Ishikawa (cell line): Measurements from ENCODE around the gene TENT5C.

Source experiments
- CEBPB ChIP-seq: IDR thresholded peaks from 2 replicates; pipeline ENCODE4 v1.6.1; 2012
- CREB1 ChIP-seq: IDR thresholded peaks from 2 replicates; pipeline ENCODE4 v1.6.1; 2012; ENCODE audit warnings: low read depth
- EP300 ChIP-seq: IDR thresholded peaks from 2 replicates; pipeline ENCODE4 v1.6.1; 2012; ENCODE audit warnings: borderline replicate concordance
- FOXM1 ChIP-seq: IDR thresholded peaks from 2 replicates; pipeline ENCODE4 v1.6.1; 2012; ENCODE audit warnings: low read depth, borderline replicate concordance
- MAX ChIP-seq: IDR thresholded peaks from 2 replicates; pipeline ENCODE4 v1.6.1; 2012
- NFIC ChIP-seq: IDR thresholded peaks from 2 replicates; pipeline ENCODE4 v1.6.1; 2012
- RAD21 ChIP-seq: IDR thresholded peaks from 2 replicates; pipeline ENCODE4 v1.6.1; 2012; ENCODE audit warnings: low read depth
- TAF1 ChIP-seq: IDR thresholded peaks from 2 replicates; pipeline ENCODE4 v1.6.1; 2012; ENCODE audit warnings: low read depth, mild to moderate bottlenecking
- TCF12 ChIP-seq: IDR thresholded peaks from 2 replicates; pipeline ENCODE4 v1.6.1; 2012; ENCODE audit warnings: low read depth
- TEAD4 ChIP-seq: IDR thresholded peaks from 2 replicates; pipeline ENCODE4 v1.6.1; 2012
- USF1 ChIP-seq: IDR thresholded peaks from 2 replicates; pipeline ENCODE4 v1.6.1; 2012
- YY1 ChIP-seq: IDR thresholded peaks from 2 replicates; pipeline ENCODE4 v1.6.1; 2012; ENCODE audit warnings: low read depth
- TF ChIP-seq, protein P1 (sequence below): IDR thresholded peaks from 2 replicates; pipeline ENCODE4 v1.6.1; 2012; ENCODE audit warnings: low read depth, mild to moderate bottlenecking

DNA sequence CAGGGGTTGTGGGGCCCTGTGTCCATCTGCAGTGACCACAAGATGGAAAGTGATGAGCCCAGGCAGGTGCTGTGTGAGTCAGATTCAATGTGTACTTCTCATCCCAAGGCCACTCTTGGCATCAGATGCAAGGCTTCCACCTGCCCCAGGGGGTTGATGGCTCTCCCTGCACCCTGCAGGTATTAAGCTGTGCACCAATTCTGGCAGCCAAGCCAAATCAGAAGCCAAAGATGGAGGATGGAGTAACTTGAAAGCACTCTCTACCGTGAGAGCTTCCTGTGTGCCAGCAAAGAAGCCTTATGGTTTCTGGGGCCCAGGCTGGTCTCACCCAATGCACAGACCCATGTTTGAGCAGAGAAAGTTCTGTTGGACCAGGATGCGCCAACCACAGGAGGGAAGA lies 44.3 kb upstream of the TENT5C start:
- TF ChIP-seq MAX (no peak), CEBPB (no peak), FOXM1 (no peak), YY1 (no peak), TAF1 (no peak), TEAD4 (no peak), TCF12 (no peak), USF1 (no peak), EP300 (no peak), CREB1 (no peak), NFIC (no peak), RAD21 (no peak)
- TF ChIP-seq, protein P1, sequence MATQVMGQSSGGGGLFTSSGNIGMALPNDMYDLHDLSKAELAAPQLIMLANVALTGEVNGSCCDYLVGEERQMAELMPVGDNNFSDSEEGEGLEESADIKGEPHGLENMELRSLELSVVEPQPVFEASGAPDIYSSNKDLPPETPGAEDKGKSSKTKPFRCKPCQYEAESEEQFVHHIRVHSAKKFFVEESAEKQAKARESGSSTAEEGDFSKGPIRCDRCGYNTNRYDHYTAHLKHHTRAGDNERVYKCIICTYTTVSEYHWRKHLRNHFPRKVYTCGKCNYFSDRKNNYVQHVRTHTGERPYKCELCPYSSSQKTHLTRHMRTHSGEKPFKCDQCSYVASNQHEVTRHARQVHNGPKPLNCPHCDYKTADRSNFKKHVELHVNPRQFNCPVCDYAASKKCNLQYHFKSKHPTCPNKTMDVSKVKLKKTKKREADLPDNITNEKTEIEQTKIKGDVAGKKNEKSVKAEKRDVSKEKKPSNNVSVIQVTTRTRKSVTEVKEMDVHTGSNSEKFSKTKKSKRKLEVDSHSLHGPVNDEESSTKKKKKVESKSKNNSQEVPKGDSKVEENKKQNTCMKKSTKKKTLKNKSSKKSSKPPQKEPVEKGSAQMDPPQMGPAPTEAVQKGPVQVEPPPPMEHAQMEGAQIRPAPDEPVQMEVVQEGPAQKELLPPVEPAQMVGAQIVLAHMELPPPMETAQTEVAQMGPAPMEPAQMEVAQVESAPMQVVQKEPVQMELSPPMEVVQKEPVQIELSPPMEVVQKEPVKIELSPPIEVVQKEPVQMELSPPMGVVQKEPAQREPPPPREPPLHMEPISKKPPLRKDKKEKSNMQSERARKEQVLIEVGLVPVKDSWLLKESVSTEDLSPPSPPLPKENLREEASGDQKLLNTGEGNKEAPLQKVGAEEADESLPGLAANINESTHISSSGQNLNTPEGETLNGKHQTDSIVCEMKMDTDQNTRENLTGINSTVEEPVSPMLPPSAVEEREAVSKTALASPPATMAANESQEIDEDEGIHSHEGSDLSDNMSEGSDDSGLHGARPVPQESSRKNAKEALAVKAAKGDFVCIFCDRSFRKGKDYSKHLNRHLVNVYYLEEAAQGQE: no peak
